ENCODE results near the gene PEDS1.

DNA sequence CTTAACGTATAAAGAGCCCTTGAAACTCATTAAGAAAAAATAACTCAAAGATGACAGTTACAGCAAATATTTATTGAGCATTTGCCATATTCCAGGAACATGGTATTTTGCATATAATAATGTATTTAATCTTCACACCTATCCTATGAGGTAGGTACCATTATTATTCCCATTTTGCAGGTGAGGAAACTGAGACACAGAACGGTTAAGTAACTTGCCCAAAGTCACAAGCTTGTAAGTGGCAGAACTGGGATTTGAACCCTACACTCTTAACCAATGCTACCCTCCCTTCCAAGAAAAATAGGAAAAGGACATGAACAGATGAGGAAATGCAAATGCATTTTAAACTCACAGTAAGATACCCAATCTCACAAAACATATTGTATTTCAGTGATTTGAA is 35.3 kb downstream of the PEDS1 start:
- TF ChIP-seq, protein P1, sequence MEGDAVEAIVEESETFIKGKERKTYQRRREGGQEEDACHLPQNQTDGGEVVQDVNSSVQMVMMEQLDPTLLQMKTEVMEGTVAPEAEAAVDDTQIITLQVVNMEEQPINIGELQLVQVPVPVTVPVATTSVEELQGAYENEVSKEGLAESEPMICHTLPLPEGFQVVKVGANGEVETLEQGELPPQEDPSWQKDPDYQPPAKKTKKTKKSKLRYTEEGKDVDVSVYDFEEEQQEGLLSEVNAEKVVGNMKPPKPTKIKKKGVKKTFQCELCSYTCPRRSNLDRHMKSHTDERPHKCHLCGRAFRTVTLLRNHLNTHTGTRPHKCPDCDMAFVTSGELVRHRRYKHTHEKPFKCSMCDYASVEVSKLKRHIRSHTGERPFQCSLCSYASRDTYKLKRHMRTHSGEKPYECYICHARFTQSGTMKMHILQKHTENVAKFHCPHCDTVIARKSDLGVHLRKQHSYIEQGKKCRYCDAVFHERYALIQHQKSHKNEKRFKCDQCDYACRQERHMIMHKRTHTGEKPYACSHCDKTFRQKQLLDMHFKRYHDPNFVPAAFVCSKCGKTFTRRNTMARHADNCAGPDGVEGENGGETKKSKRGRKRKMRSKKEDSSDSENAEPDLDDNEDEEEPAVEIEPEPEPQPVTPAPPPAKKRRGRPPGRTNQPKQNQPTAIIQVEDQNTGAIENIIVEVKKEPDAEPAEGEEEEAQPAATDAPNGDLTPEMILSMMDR (IDR thresholded peaks at IDR 0.05): no peak
- TF ChIP-seq POLR2AphosphoS5 (IDR thresholded peaks at IDR 0.05): no peak
